ENCODE measurements around the gene FOXE3. TPM values are rescaled to one million over a fixed set of nuclear protein-coding genes. Genes with fewer than 3 reads are reported as not detected.

Gene FOXE3
- total and polyA plus RNA-seq, 10 of the 15 experiments (the other 5 are each of a cell fraction or from before 2014, with no cell fraction given): 0.13 TPM; not detected in 9

- POLR2A ChIA-PET: no interaction called here
- Histone ChIP-seq H3K9ac (ENCODE audit: control insufficient read depth, insufficient read depth, low read length) (no peak overlapping the region), H4K20me1 (ENCODE audit: control insufficient read depth, insufficient read depth) (no peaks in the 10 kb centered on the region), H3K9me3 (replicated peaks; ENCODE audit: control insufficient read depth, insufficient read depth, low read length) (no peaks in the 10 kb centered on the region), H3K4me3 (no peak overlapping the region), H3K36me3 (ENCODE audit: control insufficient read depth in 2 of 2, insufficient read depth in 2 of 2, low read length in 1 of 2) (peaks cover 2 to 9% of the 10 kb centered on the region in 2 experiments; a peak in 3 of 4 replicates), H3K4me2 (ENCODE audit: control insufficient read depth, insufficient read depth) (no peak overlapping the region), H3K79me2 (ENCODE audit: control insufficient read depth, insufficient read depth, low read length) (no peaks in the 10 kb centered on the region), H3K27ac (ENCODE audit: control insufficient read depth, insufficient read depth) (no peak overlapping the region), H3K4me1 (ENCODE audit: control insufficient read depth, insufficient read depth, low read length) (no peaks in the 10 kb centered on the region), H3K27me3 (replicated peaks in 1 of 2; ENCODE audit: control insufficient read depth in 2 of 2, insufficient read depth in 2 of 2, low read length in 1 of 2) (no peaks in the 10 kb centered on the region), H2AFZ (ENCODE audit: control insufficient read depth, low read depth, low read length) (no peak overlapping the region)
- TF ChIP-seq GABPA (IDR thresholded peaks at IDR 0.05; ENCODE audit: low read depth) (no peak), SREBF1 (IDR thresholded peaks at IDR 0.05; ENCODE audit: low read length) (no peak), ZZZ3 (IDR thresholded peaks at IDR 0.05; ENCODE audit: control insufficient read depth, insufficient read length, low read depth) (no peak), FOXM1 (IDR thresholded peaks at IDR 0.05; ENCODE audit: low read depth, low read length) (no peak), NFYB (IDR thresholded peaks at IDR 0.05; ENCODE audit: insufficient read depth, low read depth, low read length) (no peak), SIN3A (IDR thresholded peaks at IDR 0.05; ENCODE audit: low read depth, low read length) (no peak), NR2F1 (conservative IDR thresholded peaks at IDR 0.05) (no peak), ESRRA (IDR thresholded peaks at IDR 0.05; ENCODE audit: low read length) (no peak), ZBTB40 (IDR thresholded peaks at IDR 0.05; ENCODE audit: borderline replicate concordance) (no peak), RUNX3 (IDR thresholded peaks at IDR 0.05; ENCODE audit: low read length) (no peak), RCOR1 (conservative IDR thresholded peaks at IDR 0.05; ENCODE audit: low read depth, low read length) (no peak), TCF12 (IDR thresholded peaks at IDR 0.05; ENCODE audit: low read depth, low read length) (no peak), TBL1XR1 (IDR thresholded peaks at IDR 0.05; ENCODE audit: low read depth, low read length) (no peak)
- TF ChIP-seq, protein P1, sequence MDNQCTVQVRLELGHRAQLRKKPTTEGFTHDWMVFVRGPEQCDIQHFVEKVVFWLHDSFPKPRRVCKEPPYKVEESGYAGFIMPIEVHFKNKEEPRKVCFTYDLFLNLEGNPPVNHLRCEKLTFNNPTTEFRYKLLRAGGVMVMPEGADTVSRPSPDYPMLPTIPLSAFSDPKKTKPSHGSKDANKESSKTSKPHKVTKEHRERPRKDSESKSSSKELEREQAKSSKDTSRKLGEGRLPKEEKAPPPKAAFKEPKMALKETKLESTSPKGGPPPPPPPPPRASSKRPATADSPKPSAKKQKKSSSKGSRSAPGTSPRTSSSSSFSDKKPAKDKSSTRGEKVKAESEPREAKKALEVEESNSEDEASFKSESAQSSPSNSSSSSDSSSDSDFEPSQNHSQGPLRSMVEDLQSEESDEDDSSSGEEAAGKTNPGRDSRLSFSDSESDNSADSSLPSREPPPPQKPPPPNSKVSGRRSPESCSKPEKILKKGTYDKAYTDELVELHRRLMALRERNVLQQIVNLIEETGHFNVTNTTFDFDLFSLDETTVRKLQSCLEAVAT (IDR thresholded peaks at IDR 0.05): no peak
- CTCF ChIA-PET: interaction anchor here (0.8 to 3.0 kb wide), 3 partner anchors 48 to 342 kb away, joined by 4 to 11 read pairs (median 5); no protein-coding TSS in a partner anchor
- ATAC-seq (no peak), FAIRE-seq (no peak), DNase-seq (ENCODE audit: low read depth, low spot score) (no peak)
- RAD21 ChIA-PET (ENCODE audit: unreplicated experiment): no interaction called here
- WGBS (ENCODE audit: insufficient coverage, insufficient replicate concordance, low lambda C conversion rate, missing lambda C conversion rate): 95% methylated on average over 3 of the region's 3 CpGs
- in situ Hi-C loops (cut with MboI) (no loop called here), intact Hi-C loops (cut with micrococcal nuclease; ENCODE audit: unreplicated experiment) (no loop called here)
- BruUV-seq (replicated peaks): no TSS peak
- SMC1A ChIA-PET (ENCODE audit: uncharacterized antibody, unreplicated experiment): interaction anchor here (1.1 kb wide), 1 partner anchor 14 kb away, joined by 3 read pairs; no protein-coding TSS in a partner anchor
Measured at GRCh38 chr1:47384083-47384482, 32.0 kb upstream of the FOXE3 start.
